Panc1 (cell line): ENCODE measurements around the gene OR2H2. TPM values are rescaled to one million over a fixed set of nuclear protein-coding genes. Genes with fewer than 3 reads are reported as not detected.

Experiments
- ATAC-seq: fragments of 200-7000 bp; cut with Tn5 transposase; 2 replicates; pipeline ENCODE4 v1.9.1; 2020; ENCODE audit warnings: mild to moderate bottlenecking, moderate library complexity
- BruUV-seq: library from RNA; stranded (reverse); fragments of 400-500 nt; replicated peaks from 2 replicates; lab custom pipeline; 2021; lab: Mats Ljungman, UMichigan
- CTCF ChIA-PET: fragments of 300-600 bp; sonication (Branson Sonifier 250); formaldehyde crosslinking; loops from one replicate; lab custom pipeline; 2022; ENCODE audit warnings: antibody characterized with exemption; lab: Charles Lee
- POLR2A ChIA-PET: fragments of 300-600 bp; sonication (Branson Sonifier 250); formaldehyde crosslinking; loops from one replicate; lab custom pipeline; 2022; ENCODE audit warnings: antibody characterized with exemption; lab: Charles Lee
- DNase-seq: peaks from one replicate; pipeline ENCODE4 v3.0.0-alpha.2; 2010; ENCODE audit warnings: low read depth, low spot score
- H3K27ac ChIP-seq: 2 replicates; pipeline ENCODE4 v1.5.1; 2011; ENCODE audit warnings: mild to moderate bottlenecking, low read length, inconsistent platforms
- H3K27me3 ChIP-seq: fragments of 200-500 bp; sonication (Bioruptor generic); 2 replicates; pipeline ENCODE4 v1.6.0; 2014; ENCODE audit warnings: low read length, inconsistent platforms; ENCODE audit not compliant: control insufficient read depth, insufficient read depth
- H3K36me3 ChIP-seq: fragments of 200-500 bp; sonication (Bioruptor generic); 2 replicates; pipeline ENCODE4 v1.5.1; 2014; ENCODE audit warnings: inconsistent platforms, mild to moderate bottlenecking, low read length, moderate library complexity; ENCODE audit not compliant: control insufficient read depth, insufficient read depth
- H3K4me1 ChIP-seq: 2 replicates; pipeline ENCODE4 v1.5.1; 2011; ENCODE audit warnings: inconsistent platforms, mild to moderate bottlenecking, low read length, moderate library complexity; ENCODE audit not compliant: control insufficient read depth, insufficient read depth
- H3K4me3 ChIP-seq, 2 experiments: 2 replicates each; pipeline ENCODE4 v1.5.1; 2011 to 2012; ENCODE audit warnings: low read depth in 2 of 2, low read length in 2 of 2, mild to moderate bottlenecking in 2 of 2, inconsistent platforms in 1 of 2, moderate library complexity in 1 of 2
- H3K9me3 ChIP-seq: fragments of 200-500 bp; sonication (Bioruptor generic); 2 replicates; pipeline ENCODE4 v1.5.1; 2014; ENCODE audit warnings: low read depth, mild to moderate bottlenecking, inconsistent platforms, low read length, moderate library complexity; ENCODE audit not compliant: control insufficient read depth, insufficient read depth
- CTCF ChIP-seq: fragments of 450-650 bp; IDR thresholded peaks from 2 replicates; pipeline ENCODE4 v1.5.1; 2017; ENCODE audit warnings: mild to moderate bottlenecking
- POLR2AphosphoS5 ChIP-seq: IDR thresholded peaks from 2 replicates; pipeline ENCODE4 v1.6.1; 2012; ENCODE audit warnings: mild to moderate bottlenecking, low read depth, low read length, moderate library complexity
- REST ChIP-seq, 2 experiments: IDR thresholded peaks; 2 replicates each; pipeline ENCODE4 v1.6.1; 2011 to 2012; ENCODE audit warnings: low read depth in 2 of 2, control low read depth in 1 of 2, low read length in 1 of 2, mild to moderate bottlenecking in 1 of 2, moderate library complexity in 1 of 2; ENCODE audit not compliant: insufficient read depth in 1 of 2
- SIN3A ChIP-seq: IDR thresholded peaks from 2 replicates; pipeline ENCODE4 v1.6.1; 2012; ENCODE audit warnings: low read depth, mild to moderate bottlenecking, low read length, moderate library complexity, borderline replicate concordance; ENCODE audit not compliant: insufficient read depth
- TCF7L2 ChIP-seq: IDR thresholded peaks from 2 replicates; pipeline ENCODE4 v1.6.1; 2011; ENCODE audit warnings: mild to moderate bottlenecking, low read depth, low read length, inconsistent platforms
- in situ Hi-C: cut with HindIII; loops from 2 replicates; pipeline ENCODE4 v1.10.0; 2016; ENCODE audit warnings: low sequenced_read_pairs, low pct_unique_long_range_greater_than_20kb
- intact Hi-C: fragments of 100-400 bp; cut with micrococcal nuclease; formaldehyde crosslinking; loops from one replicate; pipeline ENCODE4 v1.10.0; 2022; ENCODE audit not compliant: unreplicated experiment
- total RNA-seq: library from RNA; stranded (reverse); gene quantifications from one replicate; pipeline ENCODE4 v1.2.1, GENCODE V29; 2021; ENCODE audit not compliant: unreplicated experiment

Gene OR2H2
- total RNA-seq, 1 experiment from 2014 or later: not detected

GRCh38 chr6:29619578-29620160 lies 34.7 kb downstream of the OR2H2 start:
- Histone ChIP-seq H3K36me3 (no peaks in the 10 kb centered on the region), H3K4me1 (no peaks in the 10 kb centered on the region), H3K4me3 (no peak overlapping the region), H3K27ac (no peak overlapping the region), H3K27me3 (no peaks in the 10 kb centered on the region), H3K9me3 (no peaks in the 10 kb centered on the region)
- TF ChIP-seq REST (IDR thresholded peaks at IDR 0.05; ENCODE audit: insufficient read depth in 1 of 2, low read depth in 2 of 2, low read length in 1 of 2): no peak
- no peak for ATAC-seq
- BruUV-seq: no TSS peak
- CTCF ChIA-PET: no interaction called here
- no peak for DNase-seq
- in situ Hi-C loops (no loop called here), intact Hi-C loops (no loop called here)
- POLR2A ChIA-PET: no interaction called here

DNA sequence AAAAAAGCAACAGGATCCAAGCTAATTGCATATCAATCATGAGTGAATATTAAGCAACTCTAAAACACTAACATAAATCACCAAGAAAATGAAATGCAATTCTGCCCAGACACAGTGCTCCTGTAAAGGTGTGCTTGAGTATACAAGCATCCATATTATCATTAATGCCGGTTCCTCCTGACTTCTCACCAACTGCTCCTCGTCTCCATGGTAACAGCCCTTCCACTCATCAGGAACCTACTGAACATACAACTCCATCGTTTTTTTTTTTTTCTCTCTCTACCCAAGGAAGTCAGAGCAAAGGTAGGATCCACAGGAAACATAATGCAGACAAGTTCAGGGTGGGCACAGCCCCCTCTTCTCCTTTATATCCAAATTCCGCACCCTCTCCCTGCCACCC lies 35.7 kb downstream of the OR2H2 start:
- in situ Hi-C loops: no loop called here
- intact Hi-C loops: no loop called here
- no peak overlapping the region for H3K27ac ChIP-seq
- H3K27me3 ChIP-seq: peaks cover 2% of the 10 kb centered on the region; the same call in 1 of the 2 replicates
- H3K9me3 ChIP-seq: no peaks in the 10 kb centered on the region
- H3K36me3 ChIP-seq: no peaks in the 10 kb centered on the region
- ChIA-PET POLR2A (no interaction called here), CTCF (no interaction called here)
- no peaks in the 10 kb centered on the region for H3K4me1 ChIP-seq
- no TSS peak for BruUV-seq
- no peak for TF ChIP-seq CTCF
- TF ChIP-seq POLR2AphosphoS5: no peak
- TF ChIP-seq SIN3A: no peak
- no peak for TF ChIP-seq TCF7L2
- no peak for TF ChIP-seq REST (IDR thresholded peaks at IDR 0.05; ENCODE audit: insufficient read depth in 1 of 2, low read depth in 2 of 2, low read length in 1 of 2)
- ATAC-seq (no peak), DNase-seq (no peak)
- no peak overlapping the region for H3K4me3 ChIP-seq
